Lower leg skin (tissue), 3 donors: Measurements from ENCODE around the gene ANKRD1.

Source experiments
- CTCF ChIP-seq, 3 donors: fragments of 450-650 bp; IDR thresholded peaks; one replicate each; pipeline ENCODE4 v1.5.1; 2016; ENCODE audit warnings: antibody characterized with exemption in 3 of 3, mild to moderate bottlenecking in 3 of 3, moderate library complexity in 2 of 3
- POLR2A ChIP-seq, 2 donors: fragments of 450-650 bp; IDR thresholded peaks; one replicate each; pipeline ENCODE4 v1.6.1; 2016 to 2017; ENCODE audit warnings: antibody characterized with exemption in 2 of 2, mild to moderate bottlenecking in 1 of 2, moderate library complexity in 1 of 2

- TF ChIP-seq POLR2A (IDR thresholded peaks at IDR 0.05): no peak
- TF ChIP-seq CTCF (IDR thresholded peaks at IDR 0.05): no peak
Observed at GRCh38 chr10:90889636-90890035, 31.3 kb downstream of the ANKRD1 start.
